Measurements from ENCODE around the gene MTA2.
"Not testable (repeated sequence)": the region's sequence is repeated elsewhere in the genome, so short reads cannot be mapped to it uniquely, and the experiment has no call there.

MTA2 gene

GRCh38 chr11:62593434-62594044 lies 8.1 kb downstream of the MTA2 start:
- peak in 46 of 58 donors; percentile 14 to 79 (median 51) for DNase-seq

- peak in 34 of 58 donors; percentile 10 to 76 (median 50) for DNase-seq
These were observed 8.7 kb downstream of the MTA2 start for GRCh38 chr11:62592989-62593421.

GRCh38 chr11:62592146-62592815 lies 9.4 kb downstream of the MTA2 start:
- peak in 1 of 58 donors; percentile 70 for DNase-seq

GRCh38 chr11:62591448-62592145 lies 10.1 kb downstream of the MTA2 start, which contains the start of gene TUT1:
TSS of gene TUT1 (minus strand) at chr11:62591523. CDS start at chr11:62591485, 38 bp downstream.
- peak; percentile 80 to 99 (median 97) for DNase-seq

- no peak for DNase-seq
These were observed 12.6 kb downstream of the MTA2 start for GRCh38 chr11:62588966-62589637.

- DNase-seq, result not testable (repeated sequence)
These were observed 16.3 kb downstream of the MTA2 start for GRCh38 chr11:62585356-62585755.

DNA sequence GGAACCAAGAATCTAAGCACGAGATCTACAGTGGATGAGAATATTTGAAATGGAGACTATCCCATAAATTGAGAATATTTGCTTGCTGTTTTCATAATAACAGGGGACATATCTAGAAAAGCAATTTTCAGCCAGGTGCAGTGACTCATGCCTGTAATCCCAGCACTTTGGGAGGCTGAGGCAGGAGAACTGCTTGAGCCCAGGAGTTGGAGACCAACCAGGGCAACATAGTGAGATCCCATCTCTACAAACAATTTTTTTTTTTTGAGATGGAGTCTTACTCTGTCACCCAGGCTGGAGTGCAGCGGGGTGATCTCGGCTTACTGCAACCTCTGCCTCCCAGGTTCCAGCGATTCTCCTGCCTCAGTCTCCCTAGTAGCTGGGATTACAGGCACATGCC lies 19.9 kb downstream of the MTA2 start:
- not testable (repeated sequence) for DNase-seq

DNA sequence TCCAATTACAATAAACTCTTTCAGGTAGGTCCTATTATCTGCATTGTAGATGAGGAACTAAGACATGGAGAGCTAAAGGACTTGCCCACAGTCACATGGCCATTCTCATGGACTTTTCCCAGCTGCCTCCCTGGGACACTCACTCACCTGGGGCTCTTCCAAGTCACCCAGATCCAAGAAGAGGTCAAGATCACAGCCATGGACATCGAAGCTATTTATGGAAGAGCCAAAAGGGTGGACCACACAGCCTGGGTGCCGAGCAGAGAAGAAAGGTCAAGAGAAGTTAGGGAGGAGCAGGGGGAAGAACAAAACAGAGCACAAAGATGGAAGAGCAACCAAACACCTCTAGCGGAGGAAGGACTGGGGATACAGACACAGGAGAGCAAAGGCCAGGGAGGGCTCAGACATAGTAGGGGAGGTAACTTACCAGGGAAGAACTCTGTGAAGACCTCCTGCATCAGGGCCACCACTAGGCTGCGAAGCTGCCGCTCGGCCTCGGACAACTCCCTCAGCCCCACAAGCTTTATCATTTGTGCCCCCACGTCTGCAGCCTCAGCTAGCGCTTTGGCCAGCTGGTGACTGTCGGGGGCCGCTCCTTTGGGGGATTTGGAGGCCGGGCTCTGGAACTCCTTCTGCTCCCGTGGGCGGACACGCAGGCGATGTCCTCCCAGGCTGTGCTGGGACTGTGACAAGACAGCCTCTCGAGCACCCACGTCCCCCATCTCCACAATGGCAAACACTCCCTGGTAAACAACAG lies 20.5 kb downstream of the MTA2 start:
- no peak for DNase-seq

GRCh38 chr11:62579252-62579651 lies 22.4 kb downstream of the MTA2 start:
- no peak for DNase-seq

DNA sequence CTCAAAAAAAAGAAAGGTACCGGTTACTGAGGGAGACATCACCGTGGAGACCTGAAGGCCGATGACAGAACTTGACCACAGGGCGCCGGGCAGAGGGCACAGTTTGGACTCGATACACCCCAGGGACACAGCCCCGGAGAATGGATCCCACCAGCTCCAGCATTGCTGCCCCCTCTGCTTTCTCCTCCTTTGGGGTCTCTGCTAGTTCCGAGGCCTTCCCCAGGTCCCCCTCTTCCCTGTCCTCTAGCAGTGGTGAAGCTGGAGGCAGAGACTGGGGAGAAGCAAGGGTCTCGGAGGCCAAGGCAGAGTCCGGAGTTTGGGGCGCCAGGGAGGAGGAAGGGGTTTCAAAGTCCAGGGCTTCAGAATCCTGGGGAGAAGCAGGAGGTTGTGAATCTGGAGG lies 23.1 kb downstream of the MTA2 start:
- DNase-seq, result no peak

DNA sequence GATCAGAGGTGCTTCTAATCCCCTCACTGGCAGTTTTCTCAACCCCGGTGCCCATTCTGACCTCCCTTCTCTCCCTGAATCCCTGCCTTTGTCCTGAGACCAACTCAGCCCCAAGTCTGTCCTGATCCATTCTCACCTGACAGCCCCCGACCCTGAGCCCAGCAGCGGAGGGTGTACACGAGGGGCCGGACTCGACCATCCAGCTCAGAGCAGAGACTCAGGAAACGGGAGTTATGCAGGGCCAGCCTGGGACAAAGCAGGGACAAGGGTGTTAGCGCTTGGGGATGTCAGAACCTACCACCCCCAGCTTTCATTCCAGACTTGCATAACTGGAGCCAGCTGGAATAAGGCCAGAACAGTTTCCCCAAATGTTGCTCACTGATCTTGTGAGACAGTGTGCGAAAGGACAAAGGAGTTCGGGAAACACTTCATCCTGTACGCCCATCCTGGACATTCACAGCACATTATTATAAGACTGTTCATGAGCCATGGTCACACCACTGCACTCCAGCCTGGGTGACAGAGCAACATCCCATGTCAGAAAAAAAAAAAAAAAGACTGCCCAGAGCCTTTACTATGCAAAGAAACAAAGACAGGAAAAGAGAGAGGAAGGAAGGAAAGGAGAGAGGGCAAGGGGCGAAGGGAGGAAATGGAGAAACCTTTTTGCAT lies 24.5 kb downstream of the MTA2 start:
- DNase-seq, result no peak

- DNase-seq, result no peak
These were observed 25.8 kb downstream of the MTA2 start for GRCh38 chr11:62575837-62576236.

GRCh38 chr11:62575156-62575555 lies 26.5 kb downstream of the MTA2 start:
- peak in 1 of 58 donors; percentile 5 for DNase-seq

- peak in 18 of 58 donors; percentile 16 to 63 (median 42) for DNase-seq
These were observed 27.1 kb downstream of the MTA2 start for GRCh38 chr11:62574363-62575071.

- peak; percentile 89 to 99 (median 98) for DNase-seq
These were observed 27.9 kb downstream of the MTA2 start, which contains the start of gene EEF1G for GRCh38 chr11:62573592-62574362. TSS of gene EEF1G (minus strand) at chr11:62573891. CDS start at chr11:62573842, 49 bp downstream.

GRCh38 chr11:62573006-62573591 lies 28.6 kb downstream of the MTA2 start:
- DNase-seq, result peak in 5 of 58 donors; percentile 27 to 66 (median 48)

DNA sequence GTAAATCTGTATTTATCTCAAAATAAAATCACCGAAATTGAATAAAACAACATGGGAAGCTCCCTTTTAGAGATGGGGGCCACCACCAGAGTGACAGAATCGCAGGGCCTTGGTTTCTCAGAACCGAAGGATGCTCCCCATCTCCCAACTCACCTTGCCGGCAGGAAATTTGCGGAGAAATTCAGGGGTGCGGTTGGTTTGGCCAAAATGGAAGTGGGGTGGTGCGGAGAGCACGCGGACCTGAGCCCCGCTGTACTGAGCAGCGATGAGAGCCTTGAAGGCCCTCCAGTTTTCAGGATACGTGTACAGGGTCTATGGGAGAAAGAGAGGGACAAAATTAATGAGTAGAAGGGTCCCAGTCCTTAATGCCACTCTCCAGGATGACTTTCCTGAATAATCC lies 29.2 kb downstream of the MTA2 start:
- DNase-seq, result no peak

DNA sequence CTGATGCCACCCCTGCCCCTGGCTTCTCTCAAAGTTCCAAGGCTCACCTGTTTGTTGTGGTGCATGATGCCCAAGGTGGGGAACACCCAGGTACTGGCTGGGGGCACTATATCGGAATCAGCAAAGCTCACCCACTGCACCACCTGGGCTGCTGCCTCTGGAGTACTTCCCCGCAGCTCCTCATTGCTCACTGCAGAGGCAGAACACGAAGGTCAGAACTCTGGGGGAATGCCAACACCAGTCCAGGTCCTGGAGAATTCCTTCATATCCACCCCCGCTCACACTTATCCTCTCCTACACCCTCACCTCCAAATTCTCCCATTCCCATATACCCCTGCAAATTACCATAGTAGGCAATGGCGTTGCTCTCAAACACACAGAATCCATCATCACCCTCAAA lies 30.2 kb downstream of the MTA2 start:
- not testable (repeated sequence) for DNase-seq

Data from anterior cingulate cortex (tissue), 58 donors.